Fibroblast of skin of scalp (primary cell): Measurements from ENCODE around the gene TECR.

Experiments
- DNase-seq: peaks from one replicate; pipeline ENCODE4 v3.0.0-alpha.2; 2013

TECR gene

DNA sequence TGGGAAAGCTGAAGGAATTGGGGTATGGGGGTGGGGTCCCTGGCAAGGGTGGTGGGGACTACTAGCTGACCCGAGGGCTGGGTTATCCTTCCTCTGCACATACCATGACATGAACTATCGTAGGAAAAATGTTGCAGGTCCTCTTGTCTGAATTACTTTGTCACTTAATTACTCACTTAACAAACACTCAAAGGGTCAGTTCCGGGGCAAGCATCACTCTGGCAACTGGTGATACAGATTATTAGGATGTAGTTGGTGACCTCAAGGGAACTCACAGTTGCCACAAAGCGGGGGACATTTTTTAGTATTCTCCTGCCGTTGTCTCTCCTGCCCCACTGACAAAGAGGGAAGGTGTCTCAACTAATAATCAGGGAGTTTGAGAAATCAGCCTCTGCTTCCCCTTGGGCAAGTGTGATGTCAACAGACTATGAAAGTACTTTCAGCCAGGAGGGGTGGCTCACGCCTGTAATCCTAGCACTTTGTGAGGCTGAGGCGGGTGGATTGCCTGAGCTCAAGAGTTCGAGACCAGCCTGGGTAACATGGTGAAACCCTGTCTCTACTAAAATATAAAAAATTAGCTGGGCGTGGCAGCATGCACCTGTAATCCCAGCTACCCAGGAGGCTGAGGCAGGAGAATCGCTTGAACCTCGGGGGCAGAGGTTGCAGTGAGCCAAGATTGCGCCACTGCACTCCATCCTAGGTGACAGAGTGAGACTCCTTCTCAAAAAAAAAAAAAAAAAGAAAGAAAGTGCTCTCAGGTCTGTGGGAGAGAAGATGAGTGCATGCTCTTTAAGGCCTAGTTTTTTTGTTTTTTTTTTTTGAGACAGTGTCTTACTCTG is 21.5 kb upstream of the TECR start:
- peak; percentile 74 for DNase-seq

DNA sequence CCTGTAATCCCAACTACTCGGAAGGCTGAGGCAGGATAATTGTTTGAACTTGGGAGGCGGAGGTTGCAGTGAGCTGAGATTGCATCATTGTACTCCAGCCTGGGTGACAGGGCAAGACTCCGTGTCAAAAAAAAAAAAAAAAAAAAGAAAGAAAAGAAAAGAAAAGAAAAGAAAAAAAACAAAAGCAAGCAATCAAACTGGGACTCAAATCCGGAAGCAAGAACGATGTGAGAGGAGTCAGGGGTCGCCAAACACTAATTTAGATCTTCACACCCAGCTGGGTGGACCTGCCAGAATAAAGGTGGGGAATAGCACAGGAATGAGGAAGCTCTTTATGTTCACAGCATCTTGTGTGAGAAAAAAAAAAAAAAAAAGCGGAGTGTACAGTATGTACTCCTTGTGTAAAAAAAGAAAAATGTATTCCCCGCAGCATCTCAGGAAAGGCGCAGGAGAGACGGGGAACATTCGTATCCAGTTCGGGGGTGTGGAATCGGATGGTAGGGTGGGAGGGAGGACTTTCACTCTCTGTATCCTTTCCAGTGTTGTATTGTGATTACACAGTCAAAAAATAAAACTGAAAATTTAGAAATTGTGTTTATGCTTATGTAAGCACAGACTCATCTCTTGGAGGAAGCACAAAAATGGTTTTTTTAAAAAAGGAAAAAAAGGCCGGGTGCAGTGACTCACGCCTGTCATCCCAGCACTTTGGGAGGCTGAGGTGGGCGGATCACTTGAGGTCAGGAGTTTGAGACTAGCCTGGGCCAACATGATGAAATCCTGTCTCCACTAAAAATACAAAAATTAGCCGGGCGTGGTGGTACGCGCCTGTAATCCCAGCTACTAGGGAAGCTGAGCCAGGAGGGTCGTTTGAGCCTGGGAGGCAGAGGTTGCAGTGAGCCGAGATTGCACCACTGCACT is 18.8 kb upstream of the TECR start:
- peak; percentile 83 for DNase-seq

DNA sequence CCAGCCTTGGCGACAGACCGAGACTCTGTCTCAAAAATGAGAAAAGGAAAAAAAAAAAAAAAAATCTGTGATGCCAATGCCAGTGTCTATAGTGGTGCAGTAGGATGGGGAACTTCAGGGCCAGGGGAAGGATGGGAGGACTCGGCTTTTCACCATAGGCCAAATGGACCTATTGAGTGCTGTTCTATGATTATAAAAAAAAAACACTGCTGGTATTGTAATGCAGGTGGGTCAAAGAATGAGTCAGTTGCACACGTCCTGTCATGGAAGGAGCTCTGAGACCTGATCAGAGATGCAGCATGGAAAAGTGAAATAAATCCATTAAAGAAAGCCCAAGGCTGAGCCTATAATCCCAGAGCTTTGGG is 18.2 kb upstream of the TECR start:
- DNase-seq = no peak

DNA sequence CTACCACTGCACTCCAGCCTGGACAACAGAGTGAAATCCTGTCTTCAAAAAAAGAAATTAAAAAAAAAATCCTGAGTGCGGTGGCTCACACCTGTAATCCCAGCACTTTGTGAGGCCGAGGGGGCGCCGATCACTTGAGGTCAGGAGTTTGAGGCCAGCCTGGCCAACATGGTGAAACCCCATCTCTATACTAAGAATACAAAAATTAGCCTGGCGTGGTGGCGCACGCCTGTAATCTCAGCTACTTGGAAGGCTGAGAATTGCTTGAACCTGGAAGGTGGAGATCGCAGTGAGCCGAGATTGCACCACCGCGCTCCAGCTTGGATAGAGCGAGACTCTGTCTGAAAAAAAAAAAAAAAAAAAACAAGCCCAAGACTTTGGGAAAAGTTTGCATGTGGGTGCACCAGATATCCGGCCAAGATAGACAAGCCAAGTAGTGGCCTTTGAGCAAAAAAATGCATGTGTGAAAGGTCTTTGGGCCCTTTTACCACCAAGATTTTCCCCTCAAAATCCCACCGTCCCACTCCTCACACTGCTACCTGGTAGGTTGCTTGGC is 16.9 kb upstream of the TECR start:
- no peak for DNase-seq

DNA sequence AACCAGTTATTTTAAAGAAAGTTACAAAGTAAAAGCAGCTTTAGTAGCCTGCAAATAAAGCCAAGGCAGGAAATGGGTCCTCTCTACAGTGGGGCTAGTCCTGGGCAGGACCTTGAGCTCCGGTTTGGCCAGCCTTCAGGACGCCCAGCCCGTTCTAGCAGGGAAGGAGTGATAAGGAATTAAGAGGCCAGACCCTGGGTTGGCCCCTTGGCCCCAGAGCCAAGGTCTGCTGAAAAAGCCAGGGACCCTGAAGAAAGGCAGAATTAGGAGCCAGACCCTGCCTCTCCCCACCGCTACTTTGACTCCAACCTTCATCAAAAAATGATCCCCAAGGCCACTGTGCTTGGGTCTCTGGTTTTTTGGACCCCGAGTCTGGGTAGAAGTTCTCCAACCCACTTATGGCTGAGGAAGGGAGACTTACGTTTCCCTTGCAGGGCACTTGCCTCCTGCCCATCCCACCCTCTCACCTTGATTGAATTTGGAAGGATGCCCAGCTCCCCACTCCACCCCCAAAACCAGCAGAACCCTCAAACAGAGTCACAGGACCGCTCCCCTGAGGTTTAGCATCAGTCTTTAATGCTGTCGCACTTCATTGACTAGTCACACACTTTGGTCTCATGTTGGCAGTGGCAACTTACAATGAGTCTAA is 15.1 kb upstream of the TECR start:
- no peak for DNase-seq

DNA sequence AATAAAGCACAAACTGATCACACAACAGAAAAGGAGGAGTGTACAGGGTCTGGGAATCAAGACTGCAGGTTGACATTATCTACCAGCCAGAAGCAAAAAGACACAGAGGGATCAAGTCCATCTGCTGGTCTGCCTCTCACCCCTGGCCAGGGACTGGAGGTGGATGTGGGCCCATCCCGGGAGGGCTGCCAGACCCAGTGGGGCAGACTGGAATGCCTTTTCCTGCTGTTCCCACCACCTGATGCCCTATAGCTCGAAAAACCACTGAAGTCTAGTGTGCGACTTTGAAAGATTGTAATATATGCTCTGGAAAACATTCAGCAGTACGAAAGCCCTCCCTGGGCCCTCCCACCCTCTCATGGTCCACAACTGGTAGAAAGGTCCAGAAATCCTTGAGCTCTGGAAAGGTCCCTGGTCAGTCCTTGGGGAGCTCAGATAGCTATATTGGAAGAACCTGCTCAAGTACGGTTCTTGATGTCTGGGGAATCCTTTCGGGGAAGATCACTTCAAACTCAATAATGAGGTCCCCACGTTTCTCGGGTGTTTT is 13.8 kb upstream of the TECR start:
- no peak for DNase-seq

DNA sequence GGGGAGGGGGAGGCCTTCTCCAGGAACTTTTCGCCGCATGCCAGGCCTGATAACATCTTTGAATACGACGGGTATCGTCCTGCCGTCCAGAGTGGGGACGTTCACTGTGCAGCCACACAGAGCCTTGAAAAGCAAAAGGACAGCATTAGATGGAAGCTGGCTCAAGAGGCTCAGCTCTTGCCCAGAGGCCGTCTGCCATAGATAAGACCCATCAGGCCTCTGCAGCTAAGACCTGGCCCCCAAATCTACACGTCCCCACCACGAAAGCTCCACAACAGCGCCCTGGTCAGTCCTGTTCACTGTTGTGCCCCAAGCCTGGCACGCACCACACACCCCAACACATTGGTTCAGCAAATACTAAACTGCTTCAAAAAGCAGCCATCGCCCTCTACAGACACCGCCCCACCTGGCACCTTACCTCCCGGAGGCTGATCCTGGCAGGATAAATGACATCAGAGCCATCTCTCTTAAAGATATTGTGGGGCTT is 13.3 kb upstream of the TECR start:
- DNase-seq = no peak

DNA sequence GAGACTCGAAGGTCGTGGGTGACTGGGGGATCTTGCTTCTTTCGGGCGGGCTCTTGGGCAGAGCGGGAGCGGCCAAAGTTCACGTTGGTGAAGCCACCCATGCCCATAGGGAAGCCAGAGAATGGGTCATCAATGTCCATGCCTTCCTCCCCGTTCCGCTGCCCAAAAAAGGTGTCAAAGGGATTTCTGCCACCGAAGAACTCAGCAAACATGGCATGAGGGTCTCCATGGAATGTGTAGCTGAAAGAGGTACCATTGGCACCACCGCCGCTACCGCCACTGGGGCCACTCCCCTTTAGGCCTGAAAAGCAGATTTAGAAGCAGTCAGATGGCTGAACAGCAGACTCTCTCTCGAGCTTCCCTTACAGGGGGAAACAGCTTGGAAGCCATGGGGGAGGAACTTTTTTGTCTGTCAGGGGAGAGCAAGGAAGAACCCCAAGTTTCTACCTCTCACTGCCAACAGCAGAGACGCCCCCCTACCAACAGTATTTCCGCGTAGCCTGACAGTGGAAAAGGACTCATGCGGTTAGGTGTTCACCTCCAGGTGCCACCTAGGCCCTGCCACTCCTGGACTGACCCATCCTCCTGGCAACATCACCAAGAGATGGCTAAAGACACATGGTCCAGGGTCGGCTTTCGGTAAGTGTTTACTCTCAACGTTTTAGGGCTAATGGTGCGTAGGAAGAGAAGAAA is 12.5 kb upstream of the TECR start:
- DNase-seq = no peak

DNA sequence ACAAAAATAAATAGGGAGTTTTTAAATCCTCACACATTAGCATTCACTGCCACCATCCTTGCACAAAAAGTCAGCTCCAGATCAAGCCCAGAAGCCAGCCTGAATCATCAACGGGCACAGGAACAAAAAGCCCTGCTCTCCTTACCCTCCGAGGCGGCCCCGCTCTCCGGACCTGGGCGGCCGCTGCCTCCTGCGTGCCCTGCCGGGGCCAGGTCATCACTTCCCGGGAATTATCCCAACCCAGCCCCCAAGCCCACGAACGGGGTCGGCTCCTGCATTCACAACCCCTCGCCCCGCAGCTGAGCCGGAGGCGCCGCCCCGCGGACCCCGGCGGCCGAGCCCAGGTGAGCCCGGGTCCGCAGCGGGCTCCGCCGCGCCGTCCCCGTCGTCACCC is 12.0 kb upstream of the TECR start:
- DNase-seq = no peak

DNA sequence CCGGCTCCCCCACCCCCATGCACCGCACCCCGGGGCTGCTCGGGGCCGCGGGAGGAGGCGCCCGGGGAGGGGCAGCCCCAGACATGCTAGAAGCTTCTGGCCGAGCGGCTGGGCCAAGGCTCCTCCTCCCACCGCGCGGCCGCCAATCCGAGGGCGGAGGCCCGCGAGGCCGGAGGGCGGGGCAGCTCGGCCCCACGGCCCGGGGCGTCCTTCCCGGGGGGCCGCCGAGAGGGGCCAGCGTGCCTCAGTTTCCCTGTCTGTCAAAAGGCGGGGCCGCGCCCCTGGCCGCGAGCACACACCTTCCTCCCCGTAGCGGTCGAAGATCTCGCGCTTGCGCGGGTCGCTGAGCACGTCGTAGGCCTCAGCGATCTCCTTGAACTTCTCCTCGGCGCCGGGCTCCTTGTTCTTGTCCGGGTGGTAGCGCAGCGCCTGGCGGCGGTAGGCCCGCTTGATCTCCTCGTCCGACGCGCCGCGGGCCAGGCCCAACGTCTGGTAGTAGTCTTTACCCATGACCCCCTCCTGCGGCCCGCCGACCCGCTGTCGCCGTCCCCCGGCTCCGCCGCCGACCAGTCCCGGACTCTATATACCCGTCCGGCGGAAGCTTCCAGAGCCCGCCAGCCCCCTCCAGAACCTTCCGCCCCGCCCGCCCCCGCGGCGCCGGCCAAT is 11.4 kb upstream of the TECR start, which contains the start of gene DNAJB1:
TSS of gene DNAJB1 (minus strand) at position 558 of the 666 bp plus-strand sequence. CDS start at position 510, 48 bp downstream.
- peak; percentile 80 for DNase-seq

DNA sequence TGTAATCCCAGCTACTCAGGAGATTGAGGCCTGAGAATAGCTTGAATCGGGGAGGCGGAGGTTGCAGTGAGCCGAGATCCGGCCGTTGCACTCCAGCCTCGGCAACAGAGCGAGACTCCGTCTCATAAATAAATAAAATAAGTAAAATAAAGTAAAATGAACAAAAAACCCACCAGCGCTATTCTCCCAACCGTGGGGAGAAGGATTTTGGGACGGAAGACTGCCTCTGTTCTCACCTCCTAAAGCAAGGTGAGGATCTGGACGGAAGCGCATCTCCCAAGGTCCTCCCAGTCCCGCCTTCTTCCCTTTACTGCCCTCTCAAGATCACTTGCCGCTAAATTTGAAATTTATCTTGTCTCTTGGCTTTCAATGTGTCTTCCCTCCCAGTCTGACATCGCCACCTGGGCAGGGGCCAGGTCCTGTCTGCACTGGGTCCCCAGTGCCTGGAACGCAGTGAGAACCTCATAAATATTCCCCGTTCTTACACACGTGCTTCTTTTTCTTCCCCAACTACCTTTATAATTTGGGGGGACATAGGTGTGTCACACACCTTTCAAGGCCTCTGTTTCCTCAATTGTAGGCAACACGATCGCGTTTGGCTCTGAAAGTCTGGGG is 10.0 kb upstream of the TECR start:
- DNase-seq = no peak

DNA sequence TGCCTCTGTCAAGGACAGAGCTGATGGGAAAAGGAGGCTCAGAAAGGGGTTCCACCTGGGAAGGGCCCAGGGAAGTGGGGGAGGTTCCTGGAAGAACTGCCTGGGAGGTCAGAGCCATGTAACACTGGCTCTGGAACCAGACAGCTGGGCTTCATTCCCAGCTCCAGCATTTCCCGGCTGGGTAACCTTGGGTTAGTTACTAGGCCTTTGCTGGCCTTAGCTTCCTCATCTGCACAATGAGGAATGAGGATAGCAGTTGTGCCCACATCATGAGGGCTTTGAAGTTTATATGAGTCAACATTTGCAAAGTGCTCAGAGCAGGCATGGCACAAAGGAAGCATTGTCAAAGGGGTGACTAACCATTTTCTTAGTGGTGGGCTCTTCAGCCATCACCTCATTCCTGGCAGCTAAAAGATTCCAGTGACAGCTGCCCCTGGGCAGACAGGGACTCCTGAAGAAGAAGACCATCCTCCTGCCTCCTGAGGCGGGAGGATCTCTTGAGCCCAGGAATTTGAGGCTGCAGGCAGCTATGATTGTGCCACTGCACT is 9.5 kb upstream of the TECR start:
- DNase-seq = no peak

DNA sequence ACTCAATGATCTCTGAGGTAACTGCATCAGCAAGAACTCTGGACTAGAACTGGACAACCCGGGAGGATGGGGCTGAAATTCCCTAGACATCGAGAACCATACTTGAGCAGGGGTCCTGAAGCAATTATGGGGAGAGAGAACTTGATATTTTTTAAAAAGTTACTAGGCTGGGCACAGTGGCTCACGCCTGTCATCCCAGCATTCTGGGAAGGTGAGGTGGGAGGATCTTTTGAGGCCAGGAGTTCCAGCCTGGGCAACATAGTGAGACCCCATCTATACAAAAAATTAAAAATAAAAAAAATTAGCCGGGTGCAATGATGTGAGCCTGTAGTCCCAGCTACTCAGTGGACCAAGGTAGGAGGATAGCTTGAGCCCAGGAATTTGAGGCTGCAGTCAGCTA is 8.9 kb upstream of the TECR start:
- DNase-seq = no peak

DNA sequence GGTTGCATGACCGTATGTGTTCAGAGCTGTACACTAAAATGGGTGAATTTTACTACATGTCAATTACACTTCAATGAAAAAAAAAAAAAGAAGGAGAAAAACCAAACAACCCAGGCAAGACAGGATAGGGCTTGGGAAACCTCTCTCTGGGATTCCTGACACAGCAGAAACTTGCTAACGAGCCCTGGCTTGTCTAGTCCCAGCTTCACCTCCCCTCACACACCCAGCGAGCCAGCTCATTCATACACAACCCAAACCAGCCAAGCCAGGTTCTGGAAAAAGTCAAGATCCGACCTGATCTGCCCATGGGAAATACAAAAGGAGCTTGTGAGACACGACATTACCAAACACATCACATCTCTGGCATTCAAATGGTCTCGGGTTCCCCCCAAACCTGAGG is 3.7 kb upstream of the TECR start:
- no peak for DNase-seq

DNA sequence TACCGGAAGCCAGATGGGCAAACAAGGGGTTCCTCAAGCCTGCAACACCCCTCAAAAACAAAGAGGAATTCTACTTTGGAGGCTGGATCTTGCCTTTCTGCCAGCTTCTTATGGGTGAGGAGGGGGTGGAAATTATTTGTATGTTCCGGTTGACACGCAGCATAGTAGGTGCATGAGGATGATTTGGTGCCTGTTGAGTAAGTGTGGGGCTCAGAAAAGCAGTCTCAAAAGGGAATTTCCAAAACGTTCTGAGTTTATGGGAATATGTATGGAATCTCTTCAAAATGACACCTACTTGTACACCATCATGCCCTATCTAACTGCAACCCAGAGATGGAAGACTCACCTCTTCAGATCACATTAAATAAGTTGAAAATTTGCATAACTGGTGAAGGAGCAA is 3.0 kb upstream of the TECR start:
- DNase-seq = no peak

DNA sequence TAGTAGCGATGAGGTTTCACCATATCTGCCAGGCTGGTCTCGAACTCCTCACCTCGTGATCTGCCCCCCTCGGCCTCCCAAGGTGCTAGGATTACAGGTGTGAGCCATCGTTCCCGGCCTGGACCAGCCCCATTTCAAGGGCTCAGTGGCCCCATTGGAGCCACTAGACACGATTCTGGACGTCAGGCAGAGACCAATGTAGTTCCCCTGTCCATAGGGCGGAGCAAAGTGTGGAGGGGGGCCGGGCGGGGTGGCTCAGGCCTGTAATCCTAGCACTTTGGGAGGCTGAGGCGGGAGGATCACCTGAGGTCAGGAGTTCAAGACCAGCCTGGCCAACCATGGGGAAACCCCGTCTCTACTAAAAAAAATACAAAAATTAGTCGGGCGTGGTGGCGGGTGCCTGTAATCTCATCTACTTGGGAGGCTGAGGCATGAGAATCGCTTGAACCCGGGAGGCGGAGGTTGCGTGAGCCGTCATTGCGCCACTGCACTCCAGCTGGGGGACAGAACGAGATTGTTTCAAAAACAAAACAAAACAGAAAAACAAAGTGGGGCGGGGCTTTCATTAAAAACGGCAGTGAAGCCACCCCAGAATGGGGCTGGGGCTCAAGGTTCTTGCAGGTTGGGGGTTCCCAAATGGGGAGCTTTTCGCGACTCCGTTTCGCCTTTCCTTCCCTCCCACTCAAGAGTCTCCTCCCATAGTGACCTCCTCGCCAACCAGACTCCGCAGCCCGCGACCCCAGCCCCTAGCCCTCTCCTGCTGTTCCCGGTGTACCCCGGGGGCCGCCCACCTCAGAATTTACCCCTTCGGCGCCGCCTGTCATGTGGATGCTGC is 758 bp upstream of the TECR start:
- DNase-seq = no peak

DNA sequence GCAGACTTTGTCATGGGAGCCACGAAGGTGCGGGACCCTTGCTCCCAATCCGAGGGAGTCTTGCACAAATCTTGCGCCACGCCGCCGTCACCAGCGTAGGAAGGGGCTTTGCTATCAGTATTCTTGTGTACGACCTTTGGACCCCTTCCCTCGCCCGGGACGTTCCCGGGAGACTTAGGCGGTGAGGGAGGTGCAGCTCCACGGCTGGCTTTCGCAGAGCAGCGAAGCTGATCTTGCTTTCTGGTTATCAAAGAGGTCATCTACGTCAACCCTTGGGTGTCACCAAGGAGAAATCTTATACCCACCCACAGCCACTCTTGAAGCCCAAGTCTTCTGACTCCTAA is 583 bp downstream of the TECR start:
- no peak for DNase-seq

DNA sequence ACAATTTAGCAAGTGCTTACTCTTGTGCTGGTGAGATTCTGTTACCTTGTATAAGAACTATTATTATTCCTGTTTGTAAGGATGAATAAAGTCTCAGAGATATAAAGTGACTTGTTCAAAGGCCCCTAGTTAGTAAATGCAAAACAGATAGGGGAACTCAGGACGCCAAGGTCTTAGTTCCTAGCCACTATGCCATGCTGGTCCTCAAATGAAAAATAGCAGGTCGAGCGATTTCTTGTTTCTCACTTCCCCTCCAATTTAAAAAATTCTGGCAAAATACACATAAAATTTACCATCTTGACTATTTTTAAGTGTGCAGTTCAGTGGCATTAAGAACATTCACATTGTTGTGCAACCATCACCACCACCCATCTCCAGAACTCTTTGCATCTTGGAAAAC is 1.1 kb downstream of the TECR start:
- DNase-seq = no peak

DNA sequence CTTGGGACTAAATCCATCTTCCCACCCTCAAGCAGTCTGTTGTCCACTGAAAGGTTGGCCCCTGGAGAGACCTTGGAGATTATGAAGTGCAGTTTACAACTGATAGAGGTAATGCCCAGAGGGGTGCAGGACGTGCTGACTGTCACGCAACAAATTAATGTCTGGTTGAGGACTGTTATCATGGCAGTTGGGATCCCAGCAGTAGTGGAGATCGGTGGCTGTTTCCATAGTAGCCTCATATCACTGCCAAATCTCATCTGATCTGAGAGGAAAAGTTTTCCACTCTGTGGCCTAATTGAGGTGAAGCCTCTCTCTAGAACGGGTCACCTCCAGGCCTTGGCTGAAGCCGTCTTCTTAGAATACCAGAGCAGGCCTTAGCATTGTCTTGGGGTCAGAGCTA is 4.1 kb downstream of the TECR start:
- DNase-seq = no peak
